Sigmoid colon (tissue), 7 donors: ENCODE measurements around the gene ZNF474. TPM values are rescaled to one million over a fixed set of nuclear protein-coding genes. Genes with fewer than 3 reads are reported as not detected.

ENCODE experiments used
- DNase-seq: peaks from one replicate; pipeline ENCODE4 v3.0.0-alpha.2; 2019
- H3K27ac ChIP-seq, 4 donors: fragments of 200-600 bp; sonication (generic); one replicate each; pipeline ENCODE4 v1.5.1; 2016 to 2019; ENCODE audit warnings: mild to moderate bottlenecking in 1 of 4
- H3K27me3 ChIP-seq, 3 donors: fragments of 200-600 bp; sonication (generic); one replicate each; pipeline ENCODE4 v1.5.1; 2019; ENCODE audit warnings: mild to moderate bottlenecking in 1 of 3
- H3K36me3 ChIP-seq, 4 donors: fragments of 200-600 bp; sonication (generic); one replicate each; pipeline ENCODE4 v1.5.1; 2016 to 2019
- H3K4me1 ChIP-seq, 4 donors: fragments of 200-600 bp; sonication (generic); one replicate each; pipeline ENCODE4 v1.5.1; 2017 to 2019
- H3K4me3 ChIP-seq, 4 donors: fragments of 200-600 bp; sonication (generic); one replicate each; pipeline ENCODE4 v1.5.1; 2017 to 2019; ENCODE audit warnings: mild to moderate bottlenecking in 2 of 4, moderate library complexity in 1 of 4
- H3K9me3 ChIP-seq, 4 donors: fragments of 200-600 bp in 3 of 4; sonication (generic) in 3 of 4; one replicate each; pipeline versions ENCODE4 v1.5.1 to v1.6.1; 2013 to 2019
- CTCF ChIP-seq, 4 experiments: fragments of 450-650 bp in 3 of 4; fragments of 200-600 bp in 1 of 4; IDR thresholded peaks; one replicate each; pipeline ENCODE4 v1.5.1; 2016 to 2019; ENCODE audit warnings: antibody characterized with exemption in 4 of 4, mild to moderate bottlenecking in 3 of 4, moderate library complexity in 2 of 4
- EP300 ChIP-seq, 4 donors: sonication (generic); formaldehyde crosslinking; IDR thresholded peaks; one replicate each; pipeline ENCODE4 v1.6.1; 2017; ENCODE audit warnings: antibody characterized with exemption in 4 of 4
- POLR2A ChIP-seq, 2 donors: fragments of 450-650 bp; IDR thresholded peaks; one replicate each; pipeline ENCODE4 v1.6.1; 2016; ENCODE audit warnings: antibody characterized with exemption in 2 of 2, mild to moderate bottlenecking in 2 of 2, moderate library complexity in 2 of 2
- POLR2AphosphoS5 ChIP-seq, 4 donors: sonication (generic); formaldehyde crosslinking; IDR thresholded peaks; one replicate each; pipeline ENCODE4 v1.6.1; 2017; ENCODE audit warnings: antibody characterized with exemption in 4 of 4
- WGBS, 2 donors: extraction: QIAGEN DNeasy Blood & Tissue Kit; methylation state at CpG; one replicate each; pipeline ENCODE4 v1.1.7; 2013; 5-methylcytosine and 5-hydroxymethylcytosine counted together
- intact Hi-C: fragments of 100-400 bp; cut with DNase I; formaldehyde crosslinking; loops from one replicate; pipeline ENCODE4 v1.15.1; 2023
- polyA plus RNA-seq, 3 donors: library from polyadenylated mRNA; stranded (reverse); fragments of 200-250 nt; gene quantifications; one replicate each; pipeline ENCODE4 v1.2.3, GENCODE V29; 2013
- total RNA-seq, 4 donors: library from RNA; depleted of rRNA; stranded (reverse); fragments of >200 nt; gene quantifications; one replicate each; pipeline ENCODE4 v1.1.0, GENCODE V29; 2016
- donor health status: healthy with polysubstance abuse.
- donor health status: Bipolar disorder and iron deficiency.
- donor health status: healthy.

The ZNF474 gene
- total and polyA plus RNA-seq, 7 donors = 0.07 to 0.28 (median 0.27) TPM; not detected in 4

DNA sequence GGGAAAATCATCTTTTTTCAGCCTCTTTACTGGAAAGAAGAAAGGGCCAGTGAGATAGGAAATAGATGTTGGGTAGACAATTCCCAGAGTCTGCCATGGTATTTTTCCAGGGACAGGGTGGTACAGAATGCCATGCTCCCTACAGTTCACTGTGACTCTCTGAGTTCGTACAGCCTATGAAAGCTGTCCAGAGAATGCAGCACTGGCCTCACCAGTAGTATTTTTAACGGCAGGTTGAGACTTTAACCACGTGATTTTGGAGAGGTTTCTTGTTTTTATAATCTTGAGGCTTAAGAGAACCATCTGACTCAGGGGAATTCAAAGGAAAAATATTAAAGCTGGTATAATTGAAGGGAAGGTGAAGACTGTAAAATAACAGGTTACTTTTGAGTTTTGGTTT, 10.1 kb upstream of the ZNF474 start:
- H3K4me1 ChIP-seq = peaks cover 0 to 7% (median 0%) of the 10 kb centered on the region in 4 donors
- WGBS, 2 donors = 80 to 85% methylated on average over 3 of the region's 3 CpGs

GRCh38 chr5:122120493-122120892, 8.9 kb upstream of the ZNF474 start:
- Histone ChIP-seq H3K4me3 (no peak overlapping the region), H3K27me3 (no peaks in the 10 kb centered on the region), H3K9me3 (no peaks in the 10 kb centered on the region), H3K4me1 (peaks cover 0 to 18% (median 5%) of the 10 kb centered on the region in 4 donors), H3K36me3 (no peaks in the 10 kb centered on the region), H3K27ac (no peak overlapping the region)
- intact Hi-C loops = no loop called here
- TF ChIP-seq POLR2A (IDR thresholded peaks at IDR 0.05) (no peak), CTCF (IDR thresholded peaks at IDR 0.05) (no peak), POLR2AphosphoS5 (IDR thresholded peaks at IDR 0.05) (no peak), EP300 (IDR thresholded peaks at IDR 0.05) (no peak)
- WGBS, 2 donors = 85 to 90% methylated on average over 2 of the region's 2 CpGs
- DNase-seq = no peak

More for the DNA sequence above, 10.1 kb upstream of the ZNF474 start:
- DNase-seq = no peak
- Histone ChIP-seq H3K9me3 (no peaks in the 10 kb centered on the region), H3K27ac (no peak overlapping the region), H3K27me3 (no peaks in the 10 kb centered on the region), H3K36me3 (no peaks in the 10 kb centered on the region), H3K4me3 (no peak overlapping the region)
- TF ChIP-seq POLR2AphosphoS5 (IDR thresholded peaks at IDR 0.05) (no peak), POLR2A (IDR thresholded peaks at IDR 0.05) (no peak), CTCF (IDR thresholded peaks at IDR 0.05) (no peak), EP300 (IDR thresholded peaks at IDR 0.05) (no peak)
- intact Hi-C loops = no loop called here

DNA sequence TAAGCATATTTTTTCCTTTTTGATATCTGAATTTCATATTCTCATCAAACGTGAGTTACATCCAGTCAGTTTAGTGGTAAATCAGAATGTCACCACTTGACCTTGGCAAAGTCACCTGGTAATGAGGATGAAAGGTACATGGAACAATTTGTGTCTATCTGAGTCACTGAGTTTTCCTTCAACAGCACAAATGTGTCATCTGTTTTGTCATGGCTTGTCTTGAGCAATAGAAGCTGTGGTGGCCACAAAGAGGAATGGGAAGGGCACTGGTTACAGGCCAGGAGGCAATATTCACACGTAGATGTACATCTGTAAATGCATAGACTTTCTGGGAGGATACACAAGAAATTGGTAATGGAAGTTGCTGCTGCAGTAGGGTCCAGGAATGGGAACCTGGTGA, 8.4 kb upstream of the ZNF474 start:
- Histone ChIP-seq H3K36me3 (no peaks in the 10 kb centered on the region), H3K4me1 (peaks cover 0 to 22% (median 7%) of the 10 kb centered on the region in 4 donors), H3K27ac (no peak overlapping the region), H3K4me3 (no peak overlapping the region), H3K9me3 (no peaks in the 10 kb centered on the region), H3K27me3 (no peaks in the 10 kb centered on the region)
- intact Hi-C loops = no loop called here
- no peak for TF ChIP-seq POLR2AphosphoS5 (IDR thresholded peaks at IDR 0.05)
- TF ChIP-seq CTCF (IDR thresholded peaks at IDR 0.05) = no peak
- no peak for TF ChIP-seq EP300 (IDR thresholded peaks at IDR 0.05)
- no peak for TF ChIP-seq POLR2A (IDR thresholded peaks at IDR 0.05)
- 81 to 85% methylated on average over 2 of the region's 2 CpGs for WGBS, 2 donors
- no peak for DNase-seq

GRCh38 chr5:122121479-122122465, 7.6 kb upstream of the ZNF474 start:
- no peak for DNase-seq
- no peak overlapping the region for H3K4me3 ChIP-seq
- no peaks in the 10 kb centered on the region for H3K27me3 ChIP-seq
- no peak for TF ChIP-seq CTCF (IDR thresholded peaks at IDR 0.05)
- no peak for TF ChIP-seq POLR2A (IDR thresholded peaks at IDR 0.05)
- TF ChIP-seq EP300 (IDR thresholded peaks at IDR 0.05) = no peak
- no peak for TF ChIP-seq POLR2AphosphoS5 (IDR thresholded peaks at IDR 0.05)
- H3K36me3 ChIP-seq = no peaks in the 10 kb centered on the region
- 87 to 91% methylated on average over 11 of the region's 11 CpGs for WGBS, 2 donors
- intact Hi-C loops = no loop called here
- no peaks in the 10 kb centered on the region for H3K9me3 ChIP-seq
- no peak overlapping the region for H3K27ac ChIP-seq
- peaks cover 0 to 30% (median 14%) of the 10 kb centered on the region in 4 donors for H3K4me1 ChIP-seq
